NAMALWA (cell line): ENCODE measurements around the gene RANBP10.

Experiments used
- DNase-seq: peaks from one replicate; pipeline ENCODE4 v3.0.0-alpha.2; 2015; ENCODE audit warnings: low spot score

Gene RANBP10

GRCh38 chr16:67741118-67741517, 65.2 kb downstream of the RANBP10 start:
- DNase-seq, result no peak

DNA sequence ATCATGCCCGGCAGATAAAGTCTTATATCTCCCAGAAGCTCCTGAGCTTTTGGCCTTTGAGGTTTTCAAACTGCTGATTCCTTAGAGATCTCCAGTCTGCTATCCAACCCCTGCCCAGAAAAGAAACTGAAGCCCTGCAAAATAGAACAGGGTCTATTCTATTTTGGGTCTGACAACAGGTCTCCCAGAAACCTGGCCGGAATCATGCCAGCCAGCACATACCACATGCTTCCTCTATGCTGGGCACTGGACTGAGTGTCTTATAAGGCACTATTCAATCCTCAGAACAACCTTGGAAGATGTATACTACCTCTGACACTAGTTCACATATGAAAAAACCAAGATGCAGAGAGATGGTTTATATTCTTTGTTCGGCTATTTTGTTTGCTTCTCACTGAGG, 66.0 kb downstream of the RANBP10 start:
- no peak for DNase-seq

DNA sequence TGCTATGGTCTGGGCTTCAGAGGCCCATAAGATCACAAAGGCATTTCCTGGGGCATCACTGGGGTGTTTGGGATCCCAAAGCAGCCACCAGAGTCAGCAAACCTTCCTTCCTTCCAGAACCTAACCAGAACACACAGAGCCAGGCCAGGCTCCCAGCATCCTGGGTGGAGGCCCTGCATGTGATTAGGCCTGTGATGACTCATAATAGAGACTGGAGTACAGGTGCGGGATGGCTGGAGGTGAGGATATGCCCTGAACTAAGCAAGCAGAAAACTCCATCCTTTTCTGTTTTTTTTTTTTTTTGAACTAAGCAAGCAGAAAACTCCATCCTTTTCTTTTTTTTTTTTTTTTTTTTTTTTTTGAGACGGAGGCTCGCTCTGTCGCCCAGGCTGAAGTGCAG, 69.5 kb downstream of the RANBP10 start:
- no peak for DNase-seq

- no peak for DNase-seq
Measured at GRCh38 chr16:67734731-67735201, 71.6 kb downstream of the RANBP10 start.

- DNase-seq, result no peak
Measured at GRCh38 chr16:67733734-67734470, 72.5 kb downstream of the RANBP10 start.

DNA sequence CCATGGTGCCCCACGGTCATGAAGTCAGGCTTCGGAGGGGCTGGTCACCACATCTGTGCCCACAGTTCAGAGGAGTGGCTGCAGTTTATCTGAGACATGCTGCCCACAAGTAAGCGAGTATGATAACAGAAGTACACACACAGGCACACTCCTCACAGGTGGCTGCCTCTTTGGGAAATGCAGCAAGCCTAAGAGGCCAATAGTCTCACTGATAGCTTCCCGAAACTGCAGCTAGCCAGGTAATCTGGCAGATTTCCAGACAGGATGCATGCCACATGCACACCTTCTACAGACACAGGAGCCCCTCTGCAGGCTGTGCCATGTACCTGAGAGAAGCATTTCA, 74.6 kb downstream of the RANBP10 start:
- no peak for DNase-seq

DNA sequence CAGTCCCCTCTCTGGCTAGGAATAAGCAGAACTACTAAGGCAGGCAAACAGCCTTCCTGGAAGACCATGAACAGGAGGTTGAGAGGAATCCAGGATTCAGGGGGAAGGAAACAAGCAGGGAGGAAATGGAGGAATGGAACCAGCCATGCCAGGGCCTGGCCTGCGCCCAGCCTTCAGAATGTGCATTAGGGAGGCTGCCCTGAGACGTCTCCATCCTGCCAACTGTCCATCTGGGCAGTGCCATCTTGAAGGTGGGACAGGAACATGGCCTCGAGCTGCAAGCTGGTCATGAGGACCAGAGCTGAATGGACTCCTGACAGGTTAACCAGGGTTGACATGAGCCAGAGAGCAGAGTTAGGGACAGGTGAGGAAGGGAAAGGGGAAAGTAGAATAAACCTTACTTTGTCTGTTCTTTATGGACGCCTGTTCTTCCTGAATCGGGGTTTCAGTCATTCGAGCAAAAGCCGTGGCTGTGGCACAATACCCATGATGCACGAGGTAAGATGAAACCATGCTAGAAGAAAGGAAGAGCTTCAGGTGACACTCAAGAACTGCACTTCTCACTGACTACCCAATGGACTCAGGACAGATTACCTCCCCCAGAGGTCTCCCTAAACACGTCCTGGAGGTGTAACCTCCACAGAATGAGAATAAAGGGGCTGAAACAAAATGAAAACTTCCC, 75.1 kb downstream of the RANBP10 start:
- no peak for DNase-seq

DNA sequence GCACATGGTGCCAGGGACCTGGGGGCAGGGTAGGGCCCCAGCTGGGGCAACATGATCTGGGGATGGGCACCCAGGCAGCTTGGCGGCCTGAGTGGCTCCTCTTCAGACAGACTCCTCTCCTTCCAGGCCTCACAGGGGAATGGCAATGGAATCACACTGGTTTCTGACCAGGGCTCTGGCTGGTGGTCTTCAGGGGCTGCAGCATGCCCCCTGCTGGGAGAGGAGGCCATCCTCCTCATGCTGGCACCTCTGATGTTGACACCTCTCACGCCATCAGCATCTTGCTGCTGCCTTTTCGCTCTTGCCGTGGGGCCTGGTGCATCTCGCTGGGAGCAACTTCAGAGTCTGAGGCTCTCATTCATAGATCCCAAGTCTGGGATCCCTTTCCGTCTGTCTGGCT, 76.0 kb downstream of the RANBP10 start:
- DNase-seq, result no peak

DNA sequence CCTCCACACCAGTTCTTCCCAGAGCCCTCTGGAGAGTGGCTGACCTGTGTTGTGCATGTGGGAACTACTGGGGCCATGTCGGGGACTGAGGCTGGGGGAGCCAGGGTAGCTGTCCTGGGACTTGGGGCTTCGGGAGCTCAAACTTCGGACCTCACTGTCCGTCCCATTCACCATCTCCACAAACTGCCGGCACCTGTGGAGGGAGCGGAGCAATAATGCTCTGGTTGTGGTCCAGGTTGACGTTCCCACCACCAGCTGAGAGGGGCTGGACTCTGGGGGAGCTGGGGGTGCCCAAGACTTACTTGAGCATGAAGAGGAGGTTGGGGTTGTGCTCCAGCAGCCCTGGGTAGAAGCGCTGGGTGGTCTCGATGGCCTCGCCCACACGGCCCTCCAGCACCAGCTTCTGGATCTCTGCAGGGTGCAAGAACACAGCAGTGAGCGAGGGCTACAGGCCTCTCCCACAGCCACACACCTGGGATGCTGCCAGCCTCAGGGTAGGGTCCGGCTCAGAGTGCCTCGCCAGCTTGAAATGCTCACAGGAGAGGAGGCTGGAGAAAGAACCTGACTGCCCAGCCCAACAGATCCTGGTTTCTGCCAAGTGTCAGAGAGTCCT, 76.6 kb downstream of the RANBP10 start:
- no peak for DNase-seq

- no peak for DNase-seq
Measured at GRCh38 chr16:67727521-67728485, 78.6 kb downstream of the RANBP10 start.

GRCh38 chr16:67726106-67727034, 80.0 kb downstream of the RANBP10 start:
- no peak for DNase-seq

- DNase-seq, result no peak
Measured at GRCh38 chr16:67723911-67724305, 82.5 kb downstream of the RANBP10 start.

DNA sequence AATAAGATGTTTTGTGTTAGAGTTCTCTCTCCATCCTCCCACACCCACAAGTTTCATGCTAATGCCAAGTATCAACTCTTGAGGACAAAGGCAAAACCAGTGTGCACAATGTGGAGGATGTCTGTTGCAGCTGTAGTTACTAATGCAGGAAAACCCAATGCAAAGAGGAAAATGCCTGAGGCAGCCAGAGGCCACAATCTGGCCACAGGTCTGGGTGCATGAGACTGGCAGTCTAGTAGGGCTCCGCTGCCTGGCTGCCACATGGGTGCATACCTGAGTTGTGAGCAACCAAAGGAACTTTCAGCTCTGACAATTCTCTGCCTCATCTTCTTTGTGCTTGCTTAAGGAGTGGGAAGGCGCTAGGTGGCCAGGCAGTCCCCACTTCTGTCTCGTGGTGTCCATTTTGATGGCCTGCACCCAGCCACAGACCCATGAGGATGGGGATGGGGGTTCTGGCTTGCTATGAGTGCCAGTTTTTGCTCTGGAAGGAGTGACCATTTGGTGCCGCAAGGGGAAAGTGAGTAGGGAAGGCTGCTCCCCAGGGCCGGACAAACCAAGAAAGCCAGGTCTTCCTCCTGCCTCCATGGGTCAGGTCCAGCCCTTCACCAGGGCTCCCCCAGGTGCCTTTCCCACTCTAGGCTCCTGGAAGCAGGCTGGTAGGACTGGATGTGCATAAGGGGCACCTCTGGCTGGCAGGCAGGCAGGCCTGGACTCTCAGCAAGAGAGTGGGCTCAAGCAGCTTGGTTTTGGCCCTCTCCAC, 83.0 kb downstream of the RANBP10 start:
- DNase-seq, result no peak

DNA sequence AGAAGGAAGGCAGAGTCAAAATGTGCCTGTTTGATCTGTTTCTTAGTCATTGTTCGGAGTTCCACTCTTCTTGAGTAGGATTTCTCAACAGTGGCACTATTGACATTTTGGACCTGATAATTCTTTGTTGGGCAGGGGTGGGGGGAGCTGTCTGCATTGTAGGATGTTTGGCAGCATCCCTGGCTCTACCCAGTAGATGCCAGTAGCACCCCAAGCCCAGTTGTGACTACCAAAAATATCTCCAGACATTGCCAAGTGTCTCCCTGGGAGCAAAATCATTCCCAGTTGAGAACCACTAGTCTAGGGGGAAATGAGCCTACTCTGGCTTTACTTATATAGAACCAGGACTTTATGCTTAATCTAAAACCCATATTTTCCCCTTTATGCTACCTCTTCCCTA, 86.1 kb downstream of the RANBP10 start:
- DNase-seq, result peak; percentile 16

DNA sequence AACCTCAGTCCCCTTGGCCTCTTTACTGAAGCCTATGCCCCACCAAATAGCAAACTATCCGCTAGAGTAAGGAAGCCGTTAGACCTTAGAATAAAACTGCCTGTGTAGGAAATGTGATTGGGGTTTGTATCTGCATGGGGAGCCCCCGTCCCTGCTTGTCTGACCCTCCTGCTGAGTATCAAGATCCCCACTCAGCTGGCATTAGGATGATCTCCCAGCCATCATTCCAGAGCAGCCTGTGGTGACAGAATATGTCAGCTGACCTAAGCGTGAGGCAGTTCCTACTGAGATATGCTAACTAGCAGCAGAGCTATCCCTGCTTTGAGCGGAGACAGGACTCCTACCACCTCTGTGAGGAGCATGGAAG, 86.6 kb downstream of the RANBP10 start:
- no peak for DNase-seq

- peak; percentile 94 for DNase-seq
Measured at GRCh38 chr16:67719048-67719777, 87.1 kb downstream of the RANBP10 start, which contains the start of gene GFOD2. Gene GFOD2, minus strand, starts transcription at chr16:67719316. Its CDS starts 33,601 bp downstream, at chr16:67685715.

- peak; percentile 33 for DNase-seq
Measured at GRCh38 chr16:67718668-67719047, 87.7 kb downstream of the RANBP10 start.

GRCh38 chr16:67716097-67716496, 90.3 kb downstream of the RANBP10 start:
- DNase-seq, result no peak

GRCh38 chr16:67714522-67714921, 91.8 kb downstream of the RANBP10 start:
- DNase-seq, result no peak
